Epithelial cell of proximal tubule (primary cell): ENCODE results near the gene BMP15. TPM values are rescaled to one million over a fixed set of nuclear protein-coding genes. Genes with fewer than 3 reads are reported as not detected.

Experiments used
- DNase-seq: peaks from one replicate; pipeline ENCODE4 v3.0.0-alpha.2; 2011; ENCODE audit warnings: low read depth
- H3K4me3 ChIP-seq: 2 replicates; pipeline ENCODE4 v1.5.1; 2011; ENCODE audit warnings: low read depth, mild to moderate bottlenecking, low read length
- total RNA-seq: library from RNA; depleted of rRNA; stranded (reverse); fragments of >200 nt; gene quantifications from 2 replicates; pipeline ENCODE4 v1.2.3, GENCODE V29; 2015
- TF ChIP-seq, protein P1 (sequence below): conservative IDR thresholded peaks from 2 replicates; pipeline ENCODE4 v1.5.1; 2012; ENCODE audit warnings: low read depth, mild to moderate bottlenecking, low read length

Gene BMP15
- total RNA-seq, 1 donor from 2014 or later, result not detected

- TF ChIP-seq, protein P1, sequence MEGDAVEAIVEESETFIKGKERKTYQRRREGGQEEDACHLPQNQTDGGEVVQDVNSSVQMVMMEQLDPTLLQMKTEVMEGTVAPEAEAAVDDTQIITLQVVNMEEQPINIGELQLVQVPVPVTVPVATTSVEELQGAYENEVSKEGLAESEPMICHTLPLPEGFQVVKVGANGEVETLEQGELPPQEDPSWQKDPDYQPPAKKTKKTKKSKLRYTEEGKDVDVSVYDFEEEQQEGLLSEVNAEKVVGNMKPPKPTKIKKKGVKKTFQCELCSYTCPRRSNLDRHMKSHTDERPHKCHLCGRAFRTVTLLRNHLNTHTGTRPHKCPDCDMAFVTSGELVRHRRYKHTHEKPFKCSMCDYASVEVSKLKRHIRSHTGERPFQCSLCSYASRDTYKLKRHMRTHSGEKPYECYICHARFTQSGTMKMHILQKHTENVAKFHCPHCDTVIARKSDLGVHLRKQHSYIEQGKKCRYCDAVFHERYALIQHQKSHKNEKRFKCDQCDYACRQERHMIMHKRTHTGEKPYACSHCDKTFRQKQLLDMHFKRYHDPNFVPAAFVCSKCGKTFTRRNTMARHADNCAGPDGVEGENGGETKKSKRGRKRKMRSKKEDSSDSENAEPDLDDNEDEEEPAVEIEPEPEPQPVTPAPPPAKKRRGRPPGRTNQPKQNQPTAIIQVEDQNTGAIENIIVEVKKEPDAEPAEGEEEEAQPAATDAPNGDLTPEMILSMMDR, result no peak
- DNase-seq, result no peak
- no peak overlapping the region for H3K4me3 ChIP-seq
Observed at GRCh38 chrX:50881028-50881427, 29.5 kb upstream of the BMP15 start.

GRCh38 chrX:50888884-50889283 lies 21.7 kb upstream of the BMP15 start:
- no peak overlapping the region for H3K4me3 ChIP-seq
- DNase-seq, result no peak
- TF ChIP-seq, protein P1, result no peak

- no peak overlapping the region for H3K4me3 ChIP-seq
- no peak for DNase-seq
- TF ChIP-seq, protein P1, result no peak
Observed at GRCh38 chrX:50889582-50889981, 21.0 kb upstream of the BMP15 start.

DNA sequence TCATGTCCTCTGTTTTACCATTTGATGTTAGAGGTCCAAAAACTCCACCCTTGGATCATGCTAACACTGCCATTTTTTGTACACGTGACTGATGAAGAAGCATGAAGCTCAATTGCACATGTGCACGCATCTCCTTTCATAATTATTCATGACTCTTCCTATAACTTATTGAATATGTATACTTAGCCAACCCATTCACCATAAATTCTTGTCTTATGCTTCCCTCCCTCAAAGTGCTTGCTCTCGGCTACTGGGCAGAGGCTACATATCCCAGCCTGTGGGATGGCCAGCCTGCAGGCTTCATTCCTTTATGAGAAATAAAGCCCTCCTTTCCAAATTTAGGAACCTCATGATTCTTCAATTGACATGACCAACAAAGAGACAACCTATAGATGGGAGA lies 17.5 kb upstream of the BMP15 start:
- TF ChIP-seq, protein P1, result no peak
- no peak for DNase-seq
- H3K4me3 ChIP-seq, result no peak overlapping the region

DNA sequence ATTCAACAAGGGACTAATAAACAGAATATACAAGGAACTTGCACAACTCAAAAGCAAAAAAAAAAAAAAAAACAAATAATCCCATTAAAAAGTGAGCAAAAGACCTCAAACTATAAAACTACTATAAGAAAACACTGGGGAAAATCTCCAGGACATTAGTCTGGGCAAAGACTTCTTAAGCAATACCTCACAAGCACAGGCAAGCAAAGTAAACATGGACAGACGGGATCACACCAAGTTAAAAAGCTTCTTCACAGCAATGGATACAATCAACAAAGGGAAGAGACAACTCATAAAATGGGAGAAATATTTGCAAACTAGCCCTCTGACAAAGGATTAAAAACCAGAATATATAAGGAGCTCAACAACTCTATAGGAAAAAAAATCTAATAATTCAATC lies 17.1 kb upstream of the BMP15 start:
- no peak overlapping the region for H3K4me3 ChIP-seq
- TF ChIP-seq, protein P1, result no peak
- no peak for DNase-seq

DNA sequence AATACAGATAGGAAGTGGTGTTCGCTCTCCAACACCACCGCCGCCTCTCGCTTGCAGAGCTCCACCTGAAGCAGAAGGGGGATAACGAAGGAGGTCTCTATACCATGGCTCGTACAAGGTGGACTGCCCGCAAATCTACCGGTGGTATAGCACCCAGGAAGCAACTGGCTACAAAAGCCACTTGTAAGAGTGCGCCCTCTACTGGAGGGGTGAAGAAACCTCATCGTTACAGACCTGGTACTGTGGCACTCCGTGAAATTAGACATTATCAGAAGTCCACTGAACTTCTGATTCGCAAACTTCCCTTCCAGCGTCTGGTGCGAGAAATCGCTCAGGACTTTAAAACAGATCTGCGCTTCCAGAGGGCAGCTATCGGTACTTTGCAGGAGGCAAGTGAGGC lies 5.2 kb upstream of the BMP15 start:
- no peak overlapping the region for H3K4me3 ChIP-seq
- TF ChIP-seq, protein P1, result peak; percentile 39
- no peak for DNase-seq

DNA sequence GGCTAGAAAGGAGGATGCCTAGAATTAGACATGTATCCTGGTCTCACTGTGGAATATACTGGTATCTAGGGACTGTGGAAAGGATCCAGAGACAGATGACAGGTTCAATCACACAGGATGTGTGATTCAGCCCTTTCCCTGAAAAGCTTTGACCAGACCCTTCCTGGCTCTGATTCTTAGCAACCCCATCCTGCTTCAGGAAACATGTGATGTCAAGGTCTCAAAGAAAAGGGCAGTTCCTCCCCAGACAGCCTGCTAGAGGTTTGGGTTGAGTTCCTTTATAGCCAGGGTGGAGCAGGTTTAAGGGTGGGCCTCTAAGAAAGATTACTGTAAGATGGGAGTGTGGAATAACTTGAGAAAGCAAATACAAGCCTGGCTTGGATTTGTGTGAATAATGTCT lies 3.0 kb downstream of the BMP15 start:
- TF ChIP-seq, protein P1, result no peak
- DNase-seq, result no peak
- no peak overlapping the region for H3K4me3 ChIP-seq
